Measurements from ENCODE around the gene CALM3.

- TF ChIP-seq, protein P1, sequence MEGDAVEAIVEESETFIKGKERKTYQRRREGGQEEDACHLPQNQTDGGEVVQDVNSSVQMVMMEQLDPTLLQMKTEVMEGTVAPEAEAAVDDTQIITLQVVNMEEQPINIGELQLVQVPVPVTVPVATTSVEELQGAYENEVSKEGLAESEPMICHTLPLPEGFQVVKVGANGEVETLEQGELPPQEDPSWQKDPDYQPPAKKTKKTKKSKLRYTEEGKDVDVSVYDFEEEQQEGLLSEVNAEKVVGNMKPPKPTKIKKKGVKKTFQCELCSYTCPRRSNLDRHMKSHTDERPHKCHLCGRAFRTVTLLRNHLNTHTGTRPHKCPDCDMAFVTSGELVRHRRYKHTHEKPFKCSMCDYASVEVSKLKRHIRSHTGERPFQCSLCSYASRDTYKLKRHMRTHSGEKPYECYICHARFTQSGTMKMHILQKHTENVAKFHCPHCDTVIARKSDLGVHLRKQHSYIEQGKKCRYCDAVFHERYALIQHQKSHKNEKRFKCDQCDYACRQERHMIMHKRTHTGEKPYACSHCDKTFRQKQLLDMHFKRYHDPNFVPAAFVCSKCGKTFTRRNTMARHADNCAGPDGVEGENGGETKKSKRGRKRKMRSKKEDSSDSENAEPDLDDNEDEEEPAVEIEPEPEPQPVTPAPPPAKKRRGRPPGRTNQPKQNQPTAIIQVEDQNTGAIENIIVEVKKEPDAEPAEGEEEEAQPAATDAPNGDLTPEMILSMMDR (IDR thresholded peaks at IDR 0.05 in 4 of 5, conservative IDR thresholded peaks at IDR 0.05 in 1 of 5), result no peak
- no peak for TF ChIP-seq POLR2A (IDR thresholded peaks at IDR 0.05)
These were observed 4.9 kb downstream of the CALM3 start for GRCh38 chr19:46606019-46606418.

Measured in gastrocnemius medialis (tissue), 4 donors.